HepG2 (cell line): ENCODE measurements around the gene STKLD1. TPM values are rescaled to one million over a fixed set of nuclear protein-coding genes. Genes with fewer than 3 reads are reported as not detected.

ENCODE experiments used
- ATF2 ChIP-seq: sonication (generic); formaldehyde crosslinking; IDR thresholded peaks from 2 replicates; pipeline ENCODE4 v1.4.0; 2020; ENCODE audit warnings: missing genetic modification reagents
- ATM ChIP-seq: fragments of 450-650 bp; IDR thresholded peaks from 2 replicates; pipeline ENCODE4 v1.7.1; 2017; ENCODE audit warnings: mild to moderate bottlenecking, borderline replicate concordance
- CCAR2 ChIP-seq: fragments of 200-400 bp; formaldehyde crosslinking; optimal IDR thresholded peaks from 2 replicates; pipeline ENCODE3; 2018; ENCODE audit warnings: low read depth, mild to moderate bottlenecking, low read length, moderate library complexity
- CTCF ChIP-seq: sonication (generic); formaldehyde crosslinking; IDR thresholded peaks from 2 replicates; pipeline ENCODE4 v1.5.0; 2020; ENCODE audit warnings: mild to moderate bottlenecking, missing genetic modification reagents, moderate library complexity
- ELK4 ChIP-seq: sonication (generic); formaldehyde crosslinking; IDR thresholded peaks from 2 replicates; pipeline ENCODE4 v1.9.0; 2021; ENCODE audit warnings: missing genetic modification reagents, borderline replicate concordance
- HDAC1 ChIP-seq: sonication (generic); formaldehyde crosslinking; IDR thresholded peaks from 2 replicates; pipeline ENCODE4 v1.5.1; 2020; ENCODE audit warnings: mild to moderate bottlenecking, missing genetic modification reagents
- KDM2A ChIP-seq: sonication (generic); formaldehyde crosslinking; IDR thresholded peaks from 2 replicates; pipeline ENCODE4 v1.4.0; 2020; ENCODE audit warnings: low read depth, missing genetic modification reagents, borderline replicate concordance
- MAFG ChIP-seq: sonication (generic); formaldehyde crosslinking; IDR thresholded peaks from 2 replicates; pipeline ENCODE4 v1.5.1; 2020; ENCODE audit warnings: mild to moderate bottlenecking, missing genetic modification reagents
- PHF20 ChIP-seq: sonication (generic); formaldehyde crosslinking; IDR thresholded peaks from 2 replicates; pipeline ENCODE4 v1.5.0; 2020; ENCODE audit warnings: mild to moderate bottlenecking, missing genetic modification reagents
- RELA ChIP-seq: sonication (generic); formaldehyde crosslinking; IDR thresholded peaks from 2 replicates; pipeline ENCODE4 v1.4.0; 2020; ENCODE audit warnings: missing genetic modification reagents
- RFXAP ChIP-seq: sonication (generic); formaldehyde crosslinking; IDR thresholded peaks from 2 replicates; pipeline ENCODE4 v1.4.0; 2020; ENCODE audit warnings: missing genetic modification reagents, borderline replicate concordance
- SAP130 ChIP-seq: IDR thresholded peaks from 2 replicates; pipeline ENCODE4 v1.6.1; 2016; ENCODE audit warnings: low read depth
- TAF1 ChIP-seq: sonication (generic); formaldehyde crosslinking; IDR thresholded peaks from 2 replicates; pipeline ENCODE4 v1.4.0; 2020; ENCODE audit warnings: missing genetic modification reagents
- YEATS4 ChIP-seq: sonication (generic); formaldehyde crosslinking; IDR thresholded peaks from 2 replicates; pipeline ENCODE4 v1.4.0; 2020; ENCODE audit warnings: missing genetic modification reagents, borderline replicate concordance
- ZBTB3 ChIP-seq: sonication (generic); formaldehyde crosslinking; IDR thresholded peaks from 2 replicates; pipeline ENCODE4 v1.4.0; 2020; ENCODE audit warnings: low read depth, mild to moderate bottlenecking, moderate library complexity, missing genetic modification reagents, borderline replicate concordance
- ZBTB43 ChIP-seq: sonication (generic); formaldehyde crosslinking; conservative IDR thresholded peaks from 2 replicates; pipeline ENCODE4 v1.4.0; 2020; ENCODE audit warnings: missing genetic modification reagents
- ZBTB7A ChIP-seq: sonication (generic); formaldehyde crosslinking; IDR thresholded peaks from 2 replicates; pipeline ENCODE4 v1.8.0; 2022; ENCODE audit warnings: mild to moderate bottlenecking, missing genetic modification reagents
- ZFX ChIP-seq: sonication (generic); formaldehyde crosslinking; IDR thresholded peaks from 2 replicates; pipeline ENCODE4 v1.4.0; 2020; ENCODE audit warnings: mild to moderate bottlenecking, low read depth, missing genetic modification reagents, moderate library complexity
- ZKSCAN1 ChIP-seq: fragments of 150-350 bp; IDR thresholded peaks from 2 replicates; pipeline ENCODE4 v1.6.1; 2014; ENCODE audit warnings: low read length
- ZNF225 ChIP-seq: sonication (generic); formaldehyde crosslinking; IDR thresholded peaks from 2 replicates; pipeline ENCODE4 v1.4.0; 2020; ENCODE audit warnings: mild to moderate bottlenecking, missing genetic modification reagents
- ZNF235 ChIP-seq: sonication (generic); formaldehyde crosslinking; IDR thresholded peaks from 2 replicates; pipeline ENCODE4 v1.8.1; 2023; ENCODE audit warnings: mild to moderate bottlenecking, missing genetic modification reagents, borderline replicate concordance
- ZNF253 ChIP-seq: sonication (generic); formaldehyde crosslinking; IDR thresholded peaks from 2 replicates; pipeline ENCODE4 v1.8.0; 2022; ENCODE audit warnings: mild to moderate bottlenecking, missing genetic modification reagents, borderline replicate concordance
- ZNF556 ChIP-seq: sonication (generic); formaldehyde crosslinking; IDR thresholded peaks from 2 replicates; pipeline ENCODE4 v1.4.0; 2020; ENCODE audit warnings: mild to moderate bottlenecking, missing genetic modification reagents, borderline replicate concordance
- ZNF792 ChIP-seq: IDR thresholded peaks from 2 replicates; pipeline ENCODE4 v1.6.1; 2016
- polyA plus RNA-seq, 8 experiments: library from polyadenylated mRNA; depleted of rRNA in 3 of 8; stranded (reverse) in 7 of 8; unstranded in 1 of 8; fragments of >200 nt; fragmentation: Illumina TruSeq in 4 of 8; extraction: Trizol in 4 of 8; gene quantifications; 2 replicates each; pipeline versions ENCODE4 v1.2.1 to v1.2.3, GENCODE V29; 2011 to 2016; ENCODE audit warnings: low read depth in 4 of 8, missing spikeins in 1 of 8, mixed read lengths in 1 of 8; ENCODE audit not compliant: insufficient read depth in 1 of 8
- total RNA-seq, 5 experiments: library from RNA; depleted of rRNA; stranded (reverse); fragments of >200 nt; fragmentation: Illumina TruSeq; extraction: Trizol; gene quantifications; 2 replicates each; pipeline ENCODE4 v1.2.3, GENCODE V29; 2016; ENCODE audit warnings: low read depth in 1 of 5

Gene STKLD1
- total and polyA plus RNA-seq, 2 of the 13 experiments (the other 11 are each of a cell fraction or from before 2014, with no cell fraction given) = 1.5 to 2.2 TPM

- TF ChIP-seq ZNF556 (CRISPR knock-in tag) (peak; percentile 64; the same call in 1 of the 2 replicates), ATM (no peak), ZBTB3 (no peak; the same call in 1 of the 2 replicates), HDAC1 (peak; percentile 98), RFXAP (CRISPR knock-in tag) (no peak; the same call in 1 of the 2 replicates), ZNF235 (CRISPR knock-in tag) (peak; percentile 64; the same call in 1 of the 2 replicates), ZNF225 (CRISPR knock-in tag) (peak; percentile 93), MAFG (CRISPR knock-in tag) (no peak; the same call in 1 of the 2 replicates), CCAR2 (no peak), TAF1 (CRISPR knock-in tag) (peak; percentile 86), RELA (CRISPR knock-in tag) (peak; percentile 88; the same call in 1 of the 2 replicates), ZNF253 (CRISPR knock-in tag) (peak; percentile 88; the same call in 1 of the 2 replicates), KDM2A (CRISPR knock-in tag) (peak; percentile 100), ELK4 (CRISPR knock-in tag) (peak; percentile 100; the same call in 1 of the 2 replicates), SAP130 (CRISPR knock-in tag) (peak; percentile 99), ZBTB43 (CRISPR knock-in tag) (peak; percentile 58; the same call in 1 of the 2 replicates), CTCF (CRISPR knock-in tag) (peak; percentile 29), ATF2 (CRISPR knock-in tag) (peak; percentile 70; the same call in 1 of the 2 replicates), ZNF792 (CRISPR knock-in tag) (peak; percentile 97), PHF20 (CRISPR knock-in tag) (peak; percentile 96), ZBTB7A (CRISPR knock-in tag) (peak; percentile 26; the same call in 1 of the 2 replicates), YEATS4 (peak; percentile 99), ZKSCAN1 (no peak), ZFX (CRISPR knock-in tag) (peak; percentile 95)
Observed at GRCh38 chr9:133335924-133336811, 40.0 kb upstream of the STKLD1 start, which contains the start of gene SURF6 (continued).
